HG02973 (cell line): ENCODE data around the gene RAB3C.

Experiments used
- ATAC-seq: cut with Tn5 transposase; IDR thresholded peaks from one replicate; pipeline ENCODE4 v1.9.1; 2021; ENCODE audit warnings: moderate library complexity; ENCODE audit not compliant: unreplicated experiment

The RAB3C gene

DNA sequence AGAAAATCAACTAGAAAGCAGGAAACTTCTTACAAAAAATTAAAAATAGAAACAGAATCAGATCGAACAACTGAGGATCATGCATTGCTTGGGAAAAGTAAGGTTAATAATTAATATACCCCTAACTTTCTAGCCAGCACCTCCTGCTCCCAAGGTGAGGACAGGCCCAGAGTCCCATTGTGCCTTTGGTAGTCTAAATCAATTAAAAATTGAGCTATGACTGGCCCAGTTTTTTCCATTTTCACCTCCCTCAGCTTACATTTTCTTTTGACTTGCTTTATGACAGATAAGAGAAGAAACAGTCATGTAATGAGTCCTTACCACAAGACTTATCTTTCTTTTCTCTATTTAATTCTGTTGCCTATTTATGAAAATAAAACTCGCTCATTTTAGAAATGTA lies 182.2 kb downstream of the RAB3C start:
- ATAC-seq = no peak

DNA sequence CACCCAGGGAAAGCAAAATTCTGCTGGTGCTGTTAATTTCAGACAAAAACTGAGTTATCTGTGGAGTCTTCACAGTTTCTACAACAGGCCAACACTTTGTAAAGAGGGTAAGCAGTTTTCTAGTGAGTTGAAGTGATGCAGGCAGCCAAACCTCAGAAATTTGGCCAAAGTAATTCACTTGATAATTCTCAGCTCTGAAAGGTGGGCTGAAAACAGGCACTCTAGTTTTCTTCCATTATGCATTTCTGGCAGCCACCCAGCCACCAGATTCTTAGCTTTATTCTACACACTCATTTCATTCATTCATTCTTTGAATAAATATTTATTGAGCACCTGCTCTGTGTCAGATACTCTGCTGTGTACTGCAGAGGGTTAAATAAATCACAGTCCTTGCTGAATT lies 184.2 kb downstream of the RAB3C start:
- ATAC-seq = no peak

DNA sequence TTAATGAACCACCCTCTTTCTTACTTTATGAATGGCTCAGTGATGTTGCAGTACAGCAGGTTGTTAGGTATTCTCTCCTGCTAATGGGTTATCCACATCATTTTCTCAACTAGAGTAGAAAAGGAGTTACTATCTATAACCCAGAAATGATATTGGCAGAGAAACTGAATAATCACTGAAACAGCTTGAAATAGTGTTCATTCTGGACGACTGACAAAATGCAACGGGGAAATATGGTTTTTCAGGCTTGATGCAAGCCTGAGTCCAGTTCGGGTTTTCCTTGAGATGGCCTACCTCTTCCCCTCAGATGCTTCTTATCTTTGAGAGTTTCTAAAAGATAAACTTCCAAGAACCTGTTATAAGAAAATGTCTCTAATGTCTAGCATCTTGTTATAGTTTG lies 187.3 kb downstream of the RAB3C start:
- ATAC-seq = no peak

DNA sequence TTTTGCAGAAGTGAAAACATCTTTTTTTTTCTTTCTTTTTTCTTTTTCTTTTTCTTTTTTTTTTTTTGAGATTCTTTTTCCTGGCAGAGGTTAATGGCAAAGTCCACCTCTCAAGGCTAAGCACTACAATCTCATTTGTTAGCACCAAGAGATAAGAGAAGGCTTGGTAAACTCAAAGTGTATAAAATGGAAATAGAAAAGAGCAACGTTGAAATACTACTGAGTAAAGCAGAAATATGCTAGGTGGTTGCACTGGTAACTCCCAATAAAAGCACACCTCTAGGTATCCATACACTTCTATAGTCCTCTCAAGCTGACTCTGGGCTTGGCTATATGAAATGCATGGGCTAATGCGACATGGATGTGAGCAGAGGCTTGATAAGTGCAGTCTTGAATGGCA lies 188.9 kb downstream of the RAB3C start:
- no peak for ATAC-seq

DNA sequence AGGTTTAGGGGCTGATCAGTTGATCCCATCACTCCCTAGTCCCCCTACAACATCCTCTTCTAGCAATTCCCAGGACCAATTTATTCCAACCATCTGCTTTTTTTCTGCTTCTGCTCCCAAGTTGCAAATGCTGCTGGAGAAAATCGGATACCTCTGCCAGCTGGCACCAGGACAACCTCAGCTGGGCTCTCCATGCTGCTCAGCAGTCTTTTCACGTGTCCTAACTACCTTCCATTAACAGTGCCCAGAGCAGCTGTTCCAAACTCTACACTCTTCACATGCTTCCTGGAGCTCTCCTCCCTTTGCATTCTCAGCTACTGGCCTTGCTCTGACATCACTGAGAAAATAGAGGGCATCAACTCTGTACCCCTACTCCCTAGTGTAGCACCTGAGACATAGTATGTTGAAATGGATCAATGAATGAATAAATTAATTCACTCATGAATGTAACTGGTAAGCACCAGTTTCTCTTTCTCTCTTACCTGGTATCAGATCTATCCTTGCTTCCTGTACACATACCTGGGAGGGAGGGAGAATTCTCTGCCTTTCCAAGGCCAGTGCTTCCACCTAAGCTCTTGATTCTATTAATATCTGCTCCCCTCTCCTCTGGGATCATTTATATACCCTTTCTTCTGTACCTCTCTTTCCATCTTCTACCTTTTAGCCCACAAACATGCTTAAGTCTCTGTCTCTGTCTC lies 191.0 kb downstream of the RAB3C start:
- no peak for ATAC-seq

DNA sequence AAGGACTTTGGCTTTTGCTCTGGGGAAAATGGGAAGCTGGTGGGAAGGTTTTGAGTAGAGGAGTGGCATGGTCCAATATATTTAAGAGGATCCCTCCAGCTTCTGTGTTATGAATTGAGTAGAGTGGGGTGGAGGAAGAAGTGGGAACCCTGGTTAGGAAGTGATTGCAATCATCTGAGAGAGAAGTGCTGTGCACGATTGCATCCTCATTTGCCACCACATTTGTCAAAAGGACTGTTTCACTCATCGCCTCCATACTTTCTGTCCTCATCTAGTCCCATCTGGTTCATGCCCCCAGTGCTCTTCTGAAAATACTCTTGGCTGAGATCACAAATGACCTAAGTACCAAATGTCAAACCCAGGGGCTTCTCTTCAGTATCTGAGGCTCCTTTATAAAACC lies 192.1 kb downstream of the RAB3C start:
- no peak for ATAC-seq

DNA sequence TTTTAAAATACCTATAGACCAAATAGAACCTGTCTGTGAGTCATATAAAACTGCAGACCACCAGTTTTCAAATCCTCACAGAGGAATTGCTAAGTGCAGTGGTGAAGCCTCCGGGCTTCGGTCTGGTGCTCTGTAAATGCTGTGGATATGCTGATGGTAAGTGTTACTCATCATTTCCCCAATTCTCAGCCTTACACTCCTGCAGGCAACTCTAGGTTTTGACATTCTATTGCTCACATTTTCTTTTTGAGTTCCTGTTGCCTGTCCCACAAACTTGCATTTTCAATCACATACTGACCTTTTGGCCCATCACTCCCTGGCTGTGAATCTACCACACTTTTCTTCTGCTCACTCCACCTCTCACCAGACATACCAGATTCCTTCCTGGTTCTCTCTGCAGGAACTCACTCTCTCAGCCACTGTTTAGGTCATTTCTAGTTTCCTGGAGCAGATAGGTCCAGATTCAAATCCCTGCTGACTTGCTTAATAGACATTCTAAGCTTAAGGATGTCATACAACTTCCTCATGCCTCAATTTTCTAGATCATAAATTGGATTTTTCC lies 192.9 kb downstream of the RAB3C start:
- ATAC-seq = peak; percentile 87

DNA sequence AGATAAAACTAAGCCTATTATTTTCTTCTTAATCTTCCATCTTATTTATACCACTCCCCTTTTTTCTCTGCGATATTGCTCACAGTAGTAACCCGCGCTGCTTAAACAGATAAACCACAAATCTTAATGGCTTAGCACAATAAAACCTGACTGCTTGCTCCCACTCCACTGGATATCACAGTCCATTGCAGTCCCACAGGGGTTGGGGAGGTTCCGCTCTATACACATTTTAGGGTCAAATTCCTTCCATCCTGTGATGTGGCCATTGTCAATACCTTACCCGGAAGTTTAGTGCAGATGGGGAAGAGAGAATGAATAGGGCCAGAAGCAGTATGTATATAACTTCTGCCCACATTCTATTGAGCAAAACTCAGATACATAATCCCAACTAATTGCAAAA lies 193.7 kb downstream of the RAB3C start:
- no peak for ATAC-seq

DNA sequence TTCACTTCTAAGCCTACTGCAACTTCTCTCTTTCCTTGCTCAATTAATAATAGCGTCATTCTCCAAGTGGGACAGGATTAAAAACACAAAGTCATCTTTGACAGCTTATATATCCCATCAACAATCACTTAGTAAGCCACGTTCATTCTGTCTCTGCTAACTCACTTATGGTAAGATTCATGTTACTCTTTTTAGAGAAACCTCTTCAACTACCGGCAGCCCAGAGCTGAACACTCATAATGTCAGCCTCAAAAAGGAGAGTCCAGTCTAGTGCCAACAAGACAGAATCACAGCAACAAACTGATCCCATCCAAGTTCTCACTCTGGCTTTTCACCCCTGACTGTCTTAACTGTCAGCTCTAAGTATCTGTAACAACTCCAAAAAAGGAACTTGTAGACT lies 196.0 kb downstream of the RAB3C start:
- no peak for ATAC-seq

DNA sequence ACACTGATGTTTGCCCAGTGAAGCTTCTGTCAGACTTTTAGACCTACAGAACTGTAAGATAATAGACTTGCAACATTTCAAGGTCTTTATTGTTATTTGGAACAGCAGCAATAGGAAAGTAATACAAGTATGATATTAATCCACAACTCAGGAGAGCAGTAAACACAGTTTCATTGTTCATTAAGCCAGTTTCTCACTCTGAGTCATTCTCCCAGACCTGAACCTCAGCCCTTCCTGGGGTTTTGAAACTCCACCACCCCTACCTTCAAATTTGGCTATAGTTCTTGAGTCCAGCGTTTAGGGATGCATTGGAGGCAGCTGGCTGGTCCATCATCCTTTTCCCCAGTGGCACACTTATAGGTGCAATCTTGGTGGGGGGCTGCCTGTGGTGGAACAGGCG lies 203.2 kb downstream of the RAB3C start:
- ATAC-seq = peak; percentile 69

DNA sequence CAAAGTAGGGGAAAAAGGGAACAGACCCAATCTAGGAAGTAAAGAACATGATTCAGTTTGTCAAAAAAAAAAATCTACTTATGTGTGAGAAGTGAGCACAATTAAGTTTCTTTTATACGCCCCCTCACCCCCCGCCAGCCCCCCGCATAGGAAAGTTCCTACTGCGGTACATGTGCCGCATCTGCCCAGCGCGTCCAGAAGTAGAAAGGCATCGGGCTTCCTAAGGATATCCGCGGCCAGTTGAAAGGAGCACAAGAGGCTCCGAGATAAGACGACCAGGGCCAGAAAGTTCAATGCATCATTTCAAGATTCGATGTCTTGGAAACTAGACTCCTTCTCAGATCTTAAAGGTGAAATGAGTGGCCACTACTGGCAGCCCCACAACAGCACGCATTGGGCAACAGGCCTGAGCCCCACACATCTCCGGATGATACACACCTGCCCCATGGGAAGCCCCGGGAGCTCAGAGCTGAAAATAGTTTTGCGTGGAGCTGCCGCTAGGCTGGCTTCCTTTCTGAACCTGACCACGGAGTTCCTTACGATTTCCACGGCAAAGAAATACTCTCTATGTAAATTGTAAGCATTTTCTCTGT lies 203.9 kb downstream of the RAB3C start:
- no peak for ATAC-seq

DNA sequence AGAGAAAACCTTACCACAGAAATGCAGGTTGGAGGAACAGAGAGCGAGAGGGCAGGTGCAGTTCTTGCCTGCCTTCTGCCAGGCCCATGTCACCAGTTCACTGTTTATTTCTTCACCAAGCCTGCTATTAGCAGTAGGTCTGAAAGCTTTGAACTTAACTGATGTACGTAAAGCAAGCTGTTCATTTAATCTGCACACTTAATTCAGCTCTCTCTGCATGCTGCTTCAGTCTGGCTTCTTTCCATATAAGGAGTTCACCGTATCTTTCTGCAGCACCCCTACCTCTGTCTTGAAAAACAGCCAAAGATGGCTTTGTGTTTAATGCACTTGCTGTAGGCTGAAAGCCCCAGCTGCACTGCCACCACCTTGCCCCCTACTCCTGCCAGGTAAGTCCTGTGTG lies 205.1 kb downstream of the RAB3C start:
- no peak for ATAC-seq

DNA sequence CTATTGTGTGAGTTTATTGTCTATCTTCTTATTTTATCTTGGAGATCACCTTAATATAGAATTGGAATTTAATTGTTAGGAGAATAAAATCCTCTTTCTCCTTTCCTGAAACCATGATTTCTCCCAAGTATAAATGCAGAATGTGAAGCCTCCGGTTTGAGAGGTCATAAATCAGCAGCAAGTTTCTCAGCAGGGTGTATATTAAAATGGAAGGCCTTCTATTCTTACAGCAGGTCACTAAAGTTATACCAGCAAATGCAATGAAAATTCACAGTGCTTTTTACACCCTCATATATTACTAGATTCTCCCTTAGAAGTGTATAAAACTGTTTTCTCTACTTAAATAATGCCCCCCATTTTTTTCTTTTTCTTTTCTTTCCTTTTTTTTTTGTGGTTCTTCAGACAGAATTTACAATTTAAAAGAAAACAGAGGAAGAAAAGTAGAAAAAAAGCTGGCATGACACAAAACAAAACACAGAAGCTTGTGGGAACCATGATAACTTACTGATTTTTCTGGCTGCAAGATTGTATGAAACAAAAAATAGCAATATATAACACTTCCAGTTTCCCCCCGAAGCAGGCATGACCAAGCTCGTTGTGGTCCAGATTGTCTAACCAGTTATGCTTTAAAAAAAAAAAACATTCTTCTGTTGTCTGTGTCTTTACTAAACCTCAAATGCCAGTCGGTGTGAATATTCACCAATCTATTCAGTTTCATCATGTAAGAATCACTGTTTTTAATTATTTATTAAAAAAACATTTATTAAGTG lies 211.2 kb downstream of the RAB3C start:
- no peak for ATAC-seq

DNA sequence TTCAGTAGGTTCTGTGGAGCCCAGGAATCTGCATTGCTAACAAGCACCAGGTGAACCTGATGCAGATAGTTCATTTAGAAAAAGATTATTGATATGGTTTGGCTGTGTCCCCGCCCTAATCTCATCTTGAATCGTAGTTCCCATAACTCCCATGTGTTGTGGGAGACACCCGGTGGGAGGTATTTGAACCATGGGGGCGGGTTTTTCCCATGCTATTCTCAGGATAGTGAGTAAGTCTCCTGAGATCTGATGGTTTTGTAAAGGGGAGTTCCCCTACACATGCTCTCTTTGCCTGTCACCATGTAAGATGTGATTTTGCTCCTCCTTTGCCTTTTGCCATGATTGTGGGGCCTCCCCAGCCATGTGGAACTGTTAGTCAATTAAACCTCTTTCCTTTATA lies 212.0 kb downstream of the RAB3C start:
- no peak for ATAC-seq

DNA sequence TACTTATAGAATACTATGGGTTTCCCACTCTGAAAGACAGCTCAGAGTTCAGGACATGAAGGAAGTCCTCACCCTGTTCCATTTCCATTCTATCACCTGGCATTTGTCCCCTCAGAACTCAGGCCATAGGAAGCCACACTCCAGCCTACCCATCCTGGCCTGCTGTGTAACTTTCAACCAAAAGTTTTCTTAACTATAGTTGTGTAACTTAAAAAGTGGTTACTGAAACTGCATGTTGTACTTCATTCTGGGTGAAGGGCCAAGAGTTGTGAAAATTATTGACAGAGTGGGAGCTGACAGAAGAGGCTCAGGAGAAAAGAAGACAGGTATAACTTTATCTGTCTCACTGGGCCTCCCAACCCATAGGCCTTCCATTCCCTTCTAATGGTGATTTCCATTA lies 212.5 kb downstream of the RAB3C start:
- no peak for ATAC-seq

DNA sequence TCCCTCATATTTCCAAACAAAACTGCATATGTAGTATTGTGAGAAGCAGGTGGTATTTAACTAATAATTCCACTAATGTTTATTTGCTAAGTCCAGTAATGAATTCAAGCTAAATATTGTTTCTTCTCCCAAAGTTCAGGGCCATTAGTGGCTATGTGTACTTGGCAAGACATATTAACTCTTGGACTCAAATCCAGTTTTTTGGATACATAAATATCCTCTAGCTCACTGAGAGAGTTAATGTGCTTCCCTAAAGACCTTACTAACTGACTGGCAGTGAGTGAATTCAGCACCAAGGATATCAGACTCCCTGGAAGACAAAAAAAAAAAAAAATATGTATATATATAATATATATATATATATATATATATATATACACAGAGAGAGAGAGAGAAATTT lies 214.1 kb downstream of the RAB3C start:
- no peak for ATAC-seq

DNA sequence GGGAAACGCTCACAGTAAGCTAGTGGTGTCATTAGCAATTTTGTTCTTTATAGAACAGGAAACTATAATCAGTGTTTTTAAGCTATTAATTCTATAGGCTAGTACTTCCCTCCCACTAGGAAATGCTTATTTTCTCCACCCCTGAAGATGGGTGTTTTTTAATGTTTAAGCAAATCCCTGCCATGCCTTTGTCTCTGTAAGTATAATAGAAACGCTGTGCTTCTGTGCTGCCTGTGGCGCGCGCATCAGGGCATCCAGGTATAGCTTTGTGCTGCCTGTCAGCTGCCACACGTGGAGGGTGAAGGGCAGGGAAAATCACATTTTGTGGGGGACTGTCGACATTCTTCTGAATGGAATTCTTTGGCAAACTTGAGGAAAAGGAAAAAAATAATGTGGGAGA lies 217.5 kb downstream of the RAB3C start:
- no peak for ATAC-seq

DNA sequence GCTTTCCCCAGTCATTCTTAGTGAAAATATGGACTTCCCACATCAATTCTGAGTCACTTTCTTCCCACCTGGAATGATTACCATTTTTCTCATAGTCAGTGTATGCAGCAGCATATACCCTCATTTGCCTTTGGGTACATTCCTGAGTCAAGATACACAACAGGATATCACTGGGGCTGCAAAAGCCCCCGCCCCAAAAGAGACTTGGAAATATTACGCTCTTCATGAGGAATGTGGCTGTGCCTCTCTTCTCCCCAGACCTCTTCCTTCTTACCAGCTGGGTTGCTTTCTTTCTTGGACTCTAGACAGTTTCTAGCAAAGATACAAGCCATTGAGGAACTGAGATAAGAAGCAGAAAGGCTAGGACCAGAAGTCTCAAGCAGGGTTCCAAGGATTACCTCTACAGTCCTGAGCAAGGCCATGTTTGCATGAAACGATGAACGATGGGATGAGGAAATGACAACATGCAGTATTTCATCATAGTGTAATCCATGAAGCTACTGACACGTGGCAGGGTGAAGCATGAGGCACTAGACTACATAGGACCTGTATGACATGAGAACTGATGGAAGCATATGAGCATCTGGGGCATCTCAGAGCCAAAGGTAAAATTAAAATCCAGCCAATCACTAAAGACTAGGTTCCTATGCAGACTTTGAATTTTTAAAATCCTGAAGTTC lies 218.1 kb downstream of the RAB3C start:
- ATAC-seq = no peak

DNA sequence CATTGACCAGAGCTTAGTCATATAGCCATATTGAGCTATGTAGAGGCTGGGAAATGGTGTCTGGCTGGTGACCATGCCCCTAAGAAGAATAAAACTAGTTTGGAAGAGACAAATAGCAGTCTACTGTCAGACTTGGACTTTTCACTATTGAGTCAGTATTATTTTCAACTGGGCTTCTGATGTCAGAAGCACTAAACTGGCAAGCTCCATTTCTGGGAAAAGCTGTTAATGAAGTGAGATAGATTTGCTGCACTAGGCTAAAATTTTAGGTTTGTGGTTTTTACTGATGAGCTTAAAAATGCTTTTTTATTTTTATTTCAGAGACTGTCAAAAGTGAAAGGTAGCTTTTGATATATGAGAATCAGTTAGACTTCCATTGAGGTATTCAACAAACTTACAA lies 220.2 kb downstream of the RAB3C start:
- no peak for ATAC-seq

DNA sequence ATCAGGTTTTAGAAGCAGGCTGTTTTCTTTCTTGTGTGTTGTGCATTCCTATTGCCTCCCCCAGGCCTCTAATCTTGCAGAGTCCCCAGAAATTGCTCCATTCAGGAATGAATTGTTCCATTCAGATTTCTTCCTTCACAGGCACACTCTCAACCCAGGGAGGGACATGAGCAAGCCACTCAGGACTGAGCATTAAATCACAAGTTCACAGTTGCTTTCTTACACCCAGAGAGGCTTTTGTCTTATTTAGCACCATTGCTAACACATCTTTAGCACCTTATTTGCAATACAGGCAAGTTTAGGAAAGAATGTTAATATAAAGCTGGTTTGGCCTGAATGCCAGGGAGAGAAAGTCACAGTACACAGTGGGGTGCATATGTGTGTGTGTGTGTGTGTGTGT lies 221.4 kb downstream of the RAB3C start:
- no peak for ATAC-seq

DNA sequence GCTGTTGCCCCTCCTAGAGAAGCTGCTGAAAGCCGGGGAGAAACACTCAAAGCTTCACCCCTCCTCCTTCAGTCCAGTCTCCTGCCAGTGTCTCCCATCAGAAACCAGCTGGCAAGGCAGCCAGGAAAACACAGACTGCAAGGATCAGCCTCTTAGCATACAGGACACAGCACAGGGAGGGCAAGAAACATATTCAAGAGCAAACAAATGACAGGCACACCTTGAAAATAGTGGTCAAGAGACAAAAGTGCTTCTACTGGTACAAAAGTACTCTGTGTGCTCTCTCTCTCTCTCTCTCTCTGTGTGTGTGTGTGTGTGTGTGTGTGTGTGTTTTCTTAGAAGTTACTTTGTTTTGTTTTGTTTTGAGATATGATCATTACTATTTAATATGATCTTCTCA lies 227.2 kb downstream of the RAB3C start:
- no peak for ATAC-seq

DNA sequence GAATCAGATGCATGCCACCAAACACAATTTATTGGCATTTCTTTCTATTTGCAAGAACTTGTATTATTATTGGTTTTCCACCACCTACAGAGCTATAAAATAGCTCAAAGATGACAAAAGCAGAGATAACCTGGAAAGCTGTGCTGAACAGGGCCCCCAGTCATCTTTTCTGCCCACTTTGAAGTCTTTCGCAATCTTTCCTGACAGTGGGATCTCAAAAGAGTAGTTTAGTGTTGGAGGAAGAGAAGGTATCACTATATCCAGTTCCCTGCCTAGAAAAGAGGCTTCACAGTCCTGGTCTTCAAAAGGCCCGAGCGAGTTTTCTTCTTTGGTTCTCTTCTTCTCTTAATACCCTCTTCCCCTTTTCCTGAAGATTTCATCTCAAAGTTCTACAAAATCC lies 231.0 kb downstream of the RAB3C start:
- no peak for ATAC-seq
